Measurements from ENCODE around the gene BET1. TPM values are rescaled to one million over a fixed set of nuclear protein-coding genes. Genes with fewer than 3 reads are reported as not detected.

BET1 gene
- total RNA-seq, 1 donor = 16.2 TPM

GRCh38 chr7:93985101-93985500 lies 19.1 kb downstream of the BET1 start:
- H3K9me3 ChIP-seq (ENCODE audit: low read depth, low read length) = no peaks in the 10 kb centered on the region
- no peaks in the 10 kb centered on the region for H3K27me3 ChIP-seq (ENCODE audit: insufficient read depth, low read length)
- no peaks in the 10 kb centered on the region for H3K4me1 ChIP-seq (ENCODE audit: insufficient read depth, low read length)
- H3K4me3 ChIP-seq (ENCODE audit: low read length) = no peak overlapping the region

- Histone ChIP-seq H3K4me3 (ENCODE audit: low read length) (no peak overlapping the region), H3K9me3 (ENCODE audit: low read depth, low read length) (no peaks in the 10 kb centered on the region), H3K27me3 (ENCODE audit: insufficient read depth, low read length) (no peaks in the 10 kb centered on the region), H3K4me1 (ENCODE audit: insufficient read depth, low read length) (no peaks in the 10 kb centered on the region)
These were observed 20.1 kb downstream of the BET1 start for GRCh38 chr7:93984024-93984423.

GRCh38 chr7:93981480-93981874 lies 22.7 kb downstream of the BET1 start:
- Histone ChIP-seq H3K9me3 (ENCODE audit: low read depth, low read length) (no peaks in the 10 kb centered on the region), H3K27me3 (ENCODE audit: insufficient read depth, low read length) (no peaks in the 10 kb centered on the region), H3K4me1 (ENCODE audit: insufficient read depth, low read length) (no peaks in the 10 kb centered on the region), H3K4me3 (ENCODE audit: low read length) (no peak overlapping the region)

- Histone ChIP-seq H3K4me1 (ENCODE audit: insufficient read depth, low read length) (no peaks in the 10 kb centered on the region), H3K27me3 (ENCODE audit: insufficient read depth, low read length) (no peaks in the 10 kb centered on the region), H3K9me3 (ENCODE audit: low read depth, low read length) (no peaks in the 10 kb centered on the region), H3K4me3 (ENCODE audit: low read length) (no peak overlapping the region)
These were observed 23.2 kb downstream of the BET1 start for GRCh38 chr7:93980744-93981479.

- H3K27me3 ChIP-seq (ENCODE audit: insufficient read depth, low read length) = no peaks in the 10 kb centered on the region
- H3K4me3 ChIP-seq (ENCODE audit: low read length) = no peak overlapping the region
- no peaks in the 10 kb centered on the region for H3K9me3 ChIP-seq (ENCODE audit: low read depth, low read length)
- no peaks in the 10 kb centered on the region for H3K4me1 ChIP-seq (ENCODE audit: insufficient read depth, low read length)
These were observed 26.8 kb downstream of the BET1 start for GRCh38 chr7:93977211-93977950.

- no peaks in the 10 kb centered on the region for H3K4me1 ChIP-seq (ENCODE audit: insufficient read depth, low read length)
- H3K9me3 ChIP-seq (ENCODE audit: low read depth, low read length) = no peaks in the 10 kb centered on the region
- H3K4me3 ChIP-seq (ENCODE audit: low read length) = no peak overlapping the region
- no peaks in the 10 kb centered on the region for H3K27me3 ChIP-seq (ENCODE audit: insufficient read depth, low read length)
These were observed 31.0 kb downstream of the BET1 start for GRCh38 chr7:93973134-93973533.

GRCh38 chr7:93972029-93972725 lies 32.0 kb downstream of the BET1 start:
- H3K9me3 ChIP-seq (ENCODE audit: low read depth, low read length) = no peaks in the 10 kb centered on the region
- no peaks in the 10 kb centered on the region for H3K4me1 ChIP-seq (ENCODE audit: insufficient read depth, low read length)
- H3K27me3 ChIP-seq (ENCODE audit: insufficient read depth, low read length) = no peaks in the 10 kb centered on the region
- no peak overlapping the region for H3K4me3 ChIP-seq (ENCODE audit: low read length)

GRCh38 chr7:93968911-93969620 lies 35.1 kb downstream of the BET1 start:
- Histone ChIP-seq H3K4me1 (ENCODE audit: insufficient read depth, low read length) (no peaks in the 10 kb centered on the region), H3K27me3 (ENCODE audit: insufficient read depth, low read length) (no peaks in the 10 kb centered on the region), H3K9me3 (ENCODE audit: low read depth, low read length) (no peaks in the 10 kb centered on the region), H3K4me3 (ENCODE audit: low read length) (no peak overlapping the region)

GRCh38 chr7:93964813-93965212 lies 39.3 kb downstream of the BET1 start:
- H3K4me3 ChIP-seq (ENCODE audit: low read length) = no peak overlapping the region
- H3K27me3 ChIP-seq (ENCODE audit: insufficient read depth, low read length) = no peaks in the 10 kb centered on the region
- no peaks in the 10 kb centered on the region for H3K9me3 ChIP-seq (ENCODE audit: low read depth, low read length)
- no peaks in the 10 kb centered on the region for H3K4me1 ChIP-seq (ENCODE audit: insufficient read depth, low read length)

GRCh38 chr7:93964262-93964661 lies 39.9 kb downstream of the BET1 start:
- H3K27me3 ChIP-seq (ENCODE audit: insufficient read depth, low read length) = no peaks in the 10 kb centered on the region
- no peaks in the 10 kb centered on the region for H3K9me3 ChIP-seq (ENCODE audit: low read depth, low read length)
- no peak overlapping the region for H3K4me3 ChIP-seq (ENCODE audit: low read length)
- H3K4me1 ChIP-seq (ENCODE audit: insufficient read depth, low read length) = no peaks in the 10 kb centered on the region

GRCh38 chr7:93960986-93961385 lies 43.2 kb downstream of the BET1 start:
- H3K9me3 ChIP-seq (ENCODE audit: low read depth, low read length) = no peaks in the 10 kb centered on the region

GRCh38 chr7:93958651-93959050 lies 45.5 kb downstream of the BET1 start:
- no peaks in the 10 kb centered on the region for H3K4me1 ChIP-seq (ENCODE audit: insufficient read depth, low read length)
- no peaks in the 10 kb centered on the region for H3K27me3 ChIP-seq (ENCODE audit: insufficient read depth, low read length)
- H3K4me3 ChIP-seq (ENCODE audit: low read length) = no peak overlapping the region
- no peaks in the 10 kb centered on the region for H3K9me3 ChIP-seq (ENCODE audit: low read depth, low read length)

More at GRCh38 chr7:93960986-93961385, 43.2 kb downstream of the BET1 start:
- Histone ChIP-seq H3K4me1 (ENCODE audit: insufficient read depth, low read length) (no peaks in the 10 kb centered on the region), H3K27me3 (ENCODE audit: insufficient read depth, low read length) (no peaks in the 10 kb centered on the region), H3K4me3 (ENCODE audit: low read length) (no peak overlapping the region)

- H3K27me3 ChIP-seq (ENCODE audit: insufficient read depth, low read length) = no peaks in the 10 kb centered on the region
These were observed 45.9 kb downstream of the BET1 start for GRCh38 chr7:93958216-93958615.

GRCh38 chr7:93957767-93958166 lies 46.4 kb downstream of the BET1 start:
- H3K4me1 ChIP-seq (ENCODE audit: insufficient read depth, low read length) = no peaks in the 10 kb centered on the region
- no peak overlapping the region for H3K4me3 ChIP-seq (ENCODE audit: low read length)
- H3K9me3 ChIP-seq (ENCODE audit: low read depth, low read length) = no peaks in the 10 kb centered on the region
- H3K27me3 ChIP-seq (ENCODE audit: insufficient read depth, low read length) = no peaks in the 10 kb centered on the region

More at GRCh38 chr7:93958216-93958615, 45.9 kb downstream of the BET1 start:
- no peaks in the 10 kb centered on the region for H3K4me1 ChIP-seq (ENCODE audit: insufficient read depth, low read length)
- no peaks in the 10 kb centered on the region for H3K9me3 ChIP-seq (ENCODE audit: low read depth, low read length)
- H3K4me3 ChIP-seq (ENCODE audit: low read length) = no peak overlapping the region

- Histone ChIP-seq H3K4me1 (ENCODE audit: insufficient read depth, low read length) (no peaks in the 10 kb centered on the region), H3K9me3 (ENCODE audit: low read depth, low read length) (no peaks in the 10 kb centered on the region)
These were observed 48.9 kb downstream of the BET1 start for GRCh38 chr7:93955304-93955703.

More at GRCh38 chr7:93955304-93955703, 48.9 kb downstream of the BET1 start:
- Histone ChIP-seq H3K27me3 (ENCODE audit: insufficient read depth, low read length) (no peaks in the 10 kb centered on the region), H3K4me3 (ENCODE audit: low read length) (no peak overlapping the region)

All from mononuclear cell (primary cell).